IPS-NIHi7 (cell line): ENCODE measurements around the gene REXO1.
A peak's percentile ranks its signal among the peaks of the same experiment; 100 is the strongest.

Experiments
- DNase-seq: peaks from one replicate; pipeline ENCODE4 v3.0.0; 2012; ENCODE audit warnings: mixed read lengths; ENCODE audit errors: extremely low spot score

Gene REXO1

GRCh38 chr19:1847684-1848398 is 442 bp downstream of the REXO1 start:
- DNase-seq: no peak

GRCh38 chr19:1847348-1847683 is 967 bp downstream of the REXO1 start:
- DNase-seq: no peak

- no peak for DNase-seq
Measured at GRCh38 chr19:1846517-1847204, 1.6 kb downstream of the REXO1 start.

- no peak for DNase-seq
Measured at GRCh38 chr19:1845642-1846041, 2.6 kb downstream of the REXO1 start.

GRCh38 chr19:1845125-1845515 is 3.2 kb downstream of the REXO1 start:
- no peak for DNase-seq

GRCh38 chr19:1844513-1845124 is 3.7 kb downstream of the REXO1 start:
- no peak for DNase-seq

GRCh38 chr19:1843646-1844394 is 4.5 kb downstream of the REXO1 start:
- no peak for DNase-seq

- DNase-seq: no peak
Measured at GRCh38 chr19:1843116-1843515, 5.2 kb downstream of the REXO1 start.

GRCh38 chr19:1841209-1841924 is 6.9 kb downstream of the REXO1 start:
- no peak for DNase-seq

- DNase-seq: no peak
Measured at GRCh38 chr19:1840541-1841115, 7.7 kb downstream of the REXO1 start.

- DNase-seq: no peak
Measured at GRCh38 chr19:1839658-1840540, 8.4 kb downstream of the REXO1 start.

- peak; percentile 91 for DNase-seq
Measured at GRCh38 chr19:1837625-1838105, 10.6 kb downstream of the REXO1 start.

- no peak for DNase-seq
Measured at GRCh38 chr19:1837222-1837565, 11.1 kb downstream of the REXO1 start.

GRCh38 chr19:1836458-1837221 is 11.6 kb downstream of the REXO1 start:
- DNase-seq: no peak

- no peak for DNase-seq
Measured at GRCh38 chr19:1833540-1833939, 14.7 kb downstream of the REXO1 start.

GRCh38 chr19:1832046-1832663 is 16.1 kb downstream of the REXO1 start:
- no peak for DNase-seq

- DNase-seq: no peak
Measured at GRCh38 chr19:1830978-1831377, 17.3 kb downstream of the REXO1 start.

- no peak for DNase-seq
Measured at GRCh38 chr19:1830568-1830967, 17.7 kb downstream of the REXO1 start.

- no peak for DNase-seq
Measured at GRCh38 chr19:1829958-1830357, 18.3 kb downstream of the REXO1 start.
